GM12878 (cell line): Measurements from ENCODE around the gene TRDMT1. TPM values are rescaled to one million over a fixed set of nuclear protein-coding genes. Genes with fewer than 3 reads are reported as not detected.

Source experiments
- ATAC-seq: fragments of 200-7000 bp; cut with Tn5 transposase; 3 replicates; pipeline ENCODE4 v1.9.1; 2020; ENCODE audit warnings: mild to moderate bottlenecking, moderate library complexity
- BruUV-seq: library from RNA; stranded (reverse); fragments of 400-500 nt; replicated peaks from 2 replicates; lab custom pipeline; 2021; lab: Mats Ljungman, UMichigan
- CTCF ChIA-PET: fragments of 300-600 bp; sonication (Branson Sonifier 250); formaldehyde crosslinking; extraction: SDS; loops from one replicate; lab custom pipeline; 2021; ENCODE audit warnings: inconsistent platforms; lab: Yijun Ruan, JAX
- POLR2A ChIA-PET: fragments of 350-600 bp; formaldehyde crosslinking; extraction: SDS; loops from one replicate; lab custom pipeline; 2021; ENCODE audit warnings: inconsistent platforms; lab: Charles Lee
- RAD21 ChIA-PET: fragments of 300-600 bp; sonication (Branson Sonifier 250); formaldehyde crosslinking; loops from one replicate; lab custom pipeline; 2023; ENCODE audit warnings: antibody characterized with exemption; ENCODE audit not compliant: unreplicated experiment; lab: Charles Lee
- SMC1A ChIA-PET: fragments of 300-600 bp; sonication (Branson Sonifier 250); formaldehyde crosslinking; loops from one replicate; lab custom pipeline; 2023; ENCODE audit not compliant: unreplicated experiment, uncharacterized antibody; lab: Charles Lee
- DNase-seq: peaks from one replicate; pipeline ENCODE4 v3.0.0-alpha.2; 2011; ENCODE audit warnings: low read depth, low spot score
- FAIRE-seq: peaks from 3 replicates; lab custom pipeline; 2011; peaks lifted over from hg19 to GRCh38; lab: Jason Lieb, UNC
- H2AFZ ChIP-seq: 2 replicates; pipeline ENCODE4 v1.6.0; 2011; ENCODE audit warnings: low read depth, low read length, control low read depth; ENCODE audit not compliant: control insufficient read depth
- H3K27ac ChIP-seq: 2 replicates; pipeline ENCODE4 v1.5.1; 2011; ENCODE audit warnings: control low read depth; ENCODE audit not compliant: control insufficient read depth, insufficient read depth
- H3K27me3 ChIP-seq, 2 experiments: replicated peaks in 1 of 2; 2 replicates each; pipeline versions ENCODE4 v1.6.0 to v1.6.1; 2011; ENCODE audit warnings: low read length in 1 of 2; ENCODE audit not compliant: control insufficient read depth in 2 of 2, insufficient read depth in 2 of 2
- H3K36me3 ChIP-seq, 2 experiments: 2 replicates each; pipeline ENCODE4 v1.5.1; 2011; ENCODE audit warnings: low read length in 1 of 2; ENCODE audit not compliant: control insufficient read depth in 2 of 2, insufficient read depth in 2 of 2
- H3K4me1 ChIP-seq: 2 replicates; pipeline ENCODE4 v1.6.1; 2011; ENCODE audit warnings: mild to moderate bottlenecking, low read length, moderate library complexity, mixed read lengths; ENCODE audit not compliant: control insufficient read depth, insufficient read depth
- H3K4me2 ChIP-seq: 2 replicates; pipeline ENCODE4 v1.6.0; 2011; ENCODE audit warnings: control low read depth; ENCODE audit not compliant: control insufficient read depth, insufficient read depth
- H3K4me3 ChIP-seq: fragments of 200-600 bp; sonication (generic); 2 replicates; pipeline ENCODE4 v1.5.1; 2016
- H3K79me2 ChIP-seq: 2 replicates; pipeline ENCODE4 v1.6.0; 2011; ENCODE audit warnings: low read length; ENCODE audit not compliant: control insufficient read depth, insufficient read depth
- H3K9ac ChIP-seq: 2 replicates; pipeline ENCODE4 v1.8.0; 2011; ENCODE audit warnings: low read length, control low read depth, mixed read lengths; ENCODE audit not compliant: control insufficient read depth, insufficient read depth
- H3K9me3 ChIP-seq: replicated peaks from 3 replicates; pipeline ENCODE4 v1.5.1; 2011; ENCODE audit warnings: mild to moderate bottlenecking, low read length; ENCODE audit not compliant: control insufficient read depth, insufficient read depth
- H4K20me1 ChIP-seq: 2 replicates; pipeline ENCODE4 v1.6.0; 2011; ENCODE audit not compliant: control insufficient read depth, insufficient read depth
- ATF2 ChIP-seq: IDR thresholded peaks from 2 replicates; pipeline ENCODE4 v1.6.1; 2012; ENCODE audit warnings: low read length, inconsistent platforms
- DPF2 ChIP-seq: fragments of 450-650 bp; IDR thresholded peaks from 2 replicates; pipeline ENCODE4 v1.6.1; 2017; ENCODE audit warnings: mild to moderate bottlenecking
- EZH2 ChIP-seq: IDR thresholded peaks from 2 replicates; pipeline ENCODE4 v1.6.1; 2012; ENCODE audit warnings: low read depth, mild to moderate bottlenecking, control low read depth, inconsistent platforms, low read length, borderline replicate concordance; ENCODE audit not compliant: control insufficient read depth
- KAT2A ChIP-seq: conservative IDR thresholded peaks from 2 replicates; pipeline ENCODE4 v1.6.1; 2011; ENCODE audit warnings: low read depth, low read length; ENCODE audit not compliant: control insufficient read depth
- NFXL1 ChIP-seq: fragments of 450-650 bp; IDR thresholded peaks from 2 replicates; pipeline ENCODE4 v1.6.1; 2017; ENCODE audit warnings: antibody characterized with exemption, mild to moderate bottlenecking, borderline replicate concordance
- NR2F1 ChIP-seq: fragments of 450-650 bp; conservative IDR thresholded peaks from 2 replicates; pipeline ENCODE4 v1.6.1; 2017; ENCODE audit warnings: mild to moderate bottlenecking
- WRNIP1 ChIP-seq: IDR thresholded peaks from 2 replicates; pipeline ENCODE4 v1.6.1; 2011; ENCODE audit warnings: low read depth, low read length, improper control_type of control experiment, borderline replicate concordance
- WGBS: methylation state at CpG from one replicate; pipeline ENCODE4 v1.1.6; 2016; ENCODE audit warnings: low lambda C conversion rate; ENCODE audit not compliant: insufficient replicate concordance, insufficient coverage; ENCODE audit errors: missing lambda C conversion rate; 5-methylcytosine and 5-hydroxymethylcytosine counted together
- in situ Hi-C: fragments of 300-500 bp; cut with MboI; formaldehyde crosslinking; loops from 9 replicates; pipeline ENCODE4 v1.14.3; 2018; ENCODE audit warnings: mixed read lengths
- intact Hi-C: fragments of 100-400 bp; cut with micrococcal nuclease; formaldehyde crosslinking; loops from one replicate; pipeline ENCODE4 v1.14.2; 2022; ENCODE audit not compliant: unreplicated experiment
- polyA plus RNA-seq, 11 experiments: library from polyadenylated mRNA; depleted of rRNA in 4 of 11; unstranded in 6 of 11; stranded (reverse) in 5 of 11; fragments of >200 nt; fragmentation: Nextera tagmentation in 4 of 11; fragmentation: Illumina TruSeq in 1 of 11; extraction: Ambion mirVana in 4 of 11; extraction: Trizol in 1 of 11; gene quantifications; 1 replicate in 1 of 11; 2 replicates in 10 of 11; pipeline versions ENCODE4 v1.2.1 to v1.2.3, GENCODE V29; 2011 to 2016; ENCODE audit warnings: inconsistent platforms in 2 of 11, missing spikeins in 2 of 11, low read depth in 1 of 11
- total RNA-seq, 4 experiments: library from RNA; depleted of rRNA in 3 of 4; stranded (reverse); fragments of >200 nt in 3 of 4; fragmentation: Illumina TruSeq in 1 of 4; extraction: Trizol in 1 of 4; gene quantifications; 2 replicates each; pipeline versions ENCODE4 v1.2.1 to v1.2.3, GENCODE V29; 2013 to 2021

TRDMT1 gene
- total and polyA plus RNA-seq, 10 of the 15 experiments (the other 5 are each of a cell fraction or from before 2014, with no cell fraction given) = 2.3 to 9.7 (median 4.6) TPM

- TF ChIP-seq KAT2A (no peak), ATF2 (no peak), NR2F1 (no peak), EZH2 (no peak), DPF2 (no peak), NFXL1 (no peak), WRNIP1 (no peak)
- TF ChIP-seq, all 136 proteins: peak for 0
- no TSS peak for BruUV-seq
- Histone ChIP-seq H3K27ac (no peak overlapping the region), H3K4me3 (no peak overlapping the region), H3K9me3 (no peaks in the 10 kb centered on the region), H4K20me1 (no peaks in the 10 kb centered on the region), H3K79me2 (no peaks in the 10 kb centered on the region), H3K36me3 (no peaks in the 10 kb centered on the region), H3K4me2 (no peak overlapping the region), H3K4me1 (peaks cover 5% of the 10 kb centered on the region), H3K27me3 (no peaks in the 10 kb centered on the region; a peak in 1 of 4 replicates), H2AFZ (no peak overlapping the region), H3K9ac (no peak overlapping the region)
- SMC1A ChIA-PET = no interaction called here
- in situ Hi-C loops (loop anchor here (25.0 kb wide), 1 partner anchor 1452 kb away; the partner anchor contains the start of genes ARL5B and NSUN6), intact Hi-C loops (no loop called here)
- no peak for DNase-seq
- CTCF ChIA-PET = interaction anchor here (0.6 kb wide), 1 partner anchor 968 kb away, joined by 3 read pairs; no protein-coding TSS in a partner anchor
- FAIRE-seq = no peak
- RAD21 ChIA-PET = no interaction called here
- 50% methylated on average over 2 of the region's 2 CpGs for WGBS
- POLR2A ChIA-PET = no interaction called here
- no peak for ATAC-seq
Measured at GRCh38 chr10:17209881-17210280, 8.4 kb upstream of the TRDMT1 start.
